Measurements from ENCODE around the gene CPNE8. TPM values are rescaled to one million over a fixed set of nuclear protein-coding genes. Genes with fewer than 3 reads are reported as not detected.

CPNE8 gene
- total and polyA plus RNA-seq, 2 of the 4 experiments (the other 2 are of a cell fraction): not detected

GRCh38 chr12:38775457-38775856 is 129.9 kb downstream of the CPNE8 start:
- POLR2A ChIA-PET (ENCODE audit: unreplicated experiment): no interaction called here
- H3K4me2 ChIP-seq (ENCODE audit: low read depth, low read length): no peak overlapping the region
- H2BK15ac ChIP-seq (ENCODE audit: low read depth, low read length): no peak overlapping the region
- H4K20me1 ChIP-seq (ENCODE audit: insufficient read depth, low read length): no peaks in the 10 kb centered on the region
- H3K4ac ChIP-seq (ENCODE audit: low read depth, low read length): no peak overlapping the region
- dilution Hi-C loops (cut with HindIII; ENCODE audit: low sequenced_read_pairs, unreplicated experiment): no loop called here
- no peak overlapping the region for H3K9ac ChIP-seq (ENCODE audit: low read depth, low read length)
- no peaks in the 10 kb centered on the region for H3K36me3 ChIP-seq (ENCODE audit: control insufficient read depth, insufficient read depth, low read length)
- no peak overlapping the region for H2AK5ac ChIP-seq (ENCODE audit: low read depth, low read length)
- no peak overlapping the region for H2BK5ac ChIP-seq (ENCODE audit: low read depth, low read length, poor library complexity, severe bottlenecking)
- no peak for TF ChIP-seq POLR2A (IDR thresholded peaks at IDR 0.05; ENCODE audit: low read depth, low read length)
- no peak for TF ChIP-seq RCOR1 (IDR thresholded peaks at IDR 0.05; ENCODE audit: insufficient replicate concordance, low read length)
- TF ChIP-seq MAFK (IDR thresholded peaks at IDR 0.05; ENCODE audit: low read depth, low read length): no peak
- TF ChIP-seq CEBPB (IDR thresholded peaks at IDR 0.05; ENCODE audit: low read depth, low read length): no peak
- TF ChIP-seq BHLHE40 (IDR thresholded peaks at IDR 0.05; ENCODE audit: low read depth, low read length): no peak
- TF ChIP-seq MXI1 (IDR thresholded peaks at IDR 0.05; ENCODE audit: borderline replicate concordance, low read depth, low read length): no peak
- TF ChIP-seq, protein P1, sequence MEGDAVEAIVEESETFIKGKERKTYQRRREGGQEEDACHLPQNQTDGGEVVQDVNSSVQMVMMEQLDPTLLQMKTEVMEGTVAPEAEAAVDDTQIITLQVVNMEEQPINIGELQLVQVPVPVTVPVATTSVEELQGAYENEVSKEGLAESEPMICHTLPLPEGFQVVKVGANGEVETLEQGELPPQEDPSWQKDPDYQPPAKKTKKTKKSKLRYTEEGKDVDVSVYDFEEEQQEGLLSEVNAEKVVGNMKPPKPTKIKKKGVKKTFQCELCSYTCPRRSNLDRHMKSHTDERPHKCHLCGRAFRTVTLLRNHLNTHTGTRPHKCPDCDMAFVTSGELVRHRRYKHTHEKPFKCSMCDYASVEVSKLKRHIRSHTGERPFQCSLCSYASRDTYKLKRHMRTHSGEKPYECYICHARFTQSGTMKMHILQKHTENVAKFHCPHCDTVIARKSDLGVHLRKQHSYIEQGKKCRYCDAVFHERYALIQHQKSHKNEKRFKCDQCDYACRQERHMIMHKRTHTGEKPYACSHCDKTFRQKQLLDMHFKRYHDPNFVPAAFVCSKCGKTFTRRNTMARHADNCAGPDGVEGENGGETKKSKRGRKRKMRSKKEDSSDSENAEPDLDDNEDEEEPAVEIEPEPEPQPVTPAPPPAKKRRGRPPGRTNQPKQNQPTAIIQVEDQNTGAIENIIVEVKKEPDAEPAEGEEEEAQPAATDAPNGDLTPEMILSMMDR (conservative IDR thresholded peaks at IDR 0.05; ENCODE audit: low read depth, low read length): no peak
- TF ChIP-seq, protein P2, sequence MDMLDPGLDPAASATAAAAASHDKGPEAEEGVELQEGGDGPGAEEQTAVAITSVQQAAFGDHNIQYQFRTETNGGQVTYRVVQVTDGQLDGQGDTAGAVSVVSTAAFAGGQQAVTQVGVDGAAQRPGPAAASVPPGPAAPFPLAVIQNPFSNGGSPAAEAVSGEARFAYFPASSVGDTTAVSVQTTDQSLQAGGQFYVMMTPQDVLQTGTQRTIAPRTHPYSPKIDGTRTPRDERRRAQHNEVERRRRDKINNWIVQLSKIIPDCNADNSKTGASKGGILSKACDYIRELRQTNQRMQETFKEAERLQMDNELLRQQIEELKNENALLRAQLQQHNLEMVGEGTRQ (IDR thresholded peaks at IDR 0.05; ENCODE audit: low read depth, low read length): no peak
- TF ChIP-seq RFX5 (IDR thresholded peaks at IDR 0.05; ENCODE audit: low read depth, low read length): no peak
- no peak for TF ChIP-seq RAD21 (IDR thresholded peaks at IDR 0.05; ENCODE audit: low read length)
- no peak for TF ChIP-seq ELK1 (IDR thresholded peaks at IDR 0.05; ENCODE audit: borderline replicate concordance, low read depth, low read length)
- TF ChIP-seq SMC3 (IDR thresholded peaks at IDR 0.05; ENCODE audit: low read depth, low read length): no peak
- TF ChIP-seq NFE2L2 (IDR thresholded peaks at IDR 0.05; ENCODE audit: low read depth, low read length): no peak
- TF ChIP-seq CHD1 (IDR thresholded peaks at IDR 0.05; ENCODE audit: low read depth, low read length): no peak
- no peak for TF ChIP-seq MAZ (IDR thresholded peaks at IDR 0.05; ENCODE audit: borderline replicate concordance, low read depth, low read length)
- TF ChIP-seq FOS (IDR thresholded peaks at IDR 0.05; ENCODE audit: low read depth, low read length): no peak
- H4K8ac ChIP-seq (ENCODE audit: low read depth in 2 of 2, low read length in 2 of 2): no peak overlapping the region
- no TSS peak for BruUV-seq (replicated peaks)
- no peak overlapping the region for H3K18ac ChIP-seq (ENCODE audit: low read depth, low read length)
- CTCF ChIA-PET: no interaction called here
- no peak overlapping the region for H4K5ac ChIP-seq (ENCODE audit: low read depth, low read length)
- H2AFZ ChIP-seq (replicated peaks; ENCODE audit: low read length, poor library complexity): no peak overlapping the region
- no peak overlapping the region for H4K91ac ChIP-seq (ENCODE audit: insufficient read depth, low read depth, low read length)
- H2BK120ac ChIP-seq (ENCODE audit: low read depth, low read length): no peak overlapping the region
- no peak overlapping the region for H3K27ac ChIP-seq (ENCODE audit: insufficient read depth, low read length)
- intact Hi-C loops (cut with micrococcal nuclease): no loop called here
- no peaks in the 10 kb centered on the region for H3K4me1 ChIP-seq (ENCODE audit: control insufficient read depth, insufficient read depth, low read length)
- peaks cover 6% of the 10 kb centered on the region for H3K9me3 ChIP-seq (ENCODE audit: control insufficient read depth, insufficient read depth, low read length)
- H2AK9ac ChIP-seq (replicated peaks; ENCODE audit: low read depth, low read length, poor library complexity): no peak overlapping the region
- no peak overlapping the region for H3K23ac ChIP-seq (ENCODE audit: low read depth, low read length)
- ATAC-seq (ENCODE audit: low read depth): no peak
- no peak overlapping the region for H3K14ac ChIP-seq (replicated peaks; ENCODE audit: low read depth, low read length)
- H3K27me3 ChIP-seq (ENCODE audit: control insufficient read depth, insufficient read depth, low read length): no peaks in the 10 kb centered on the region
- no peak overlapping the region for H3K56ac ChIP-seq (ENCODE audit: extremely low read depth, insufficient read depth, low read length)
- no peaks in the 10 kb centered on the region for H3K9me1 ChIP-seq (ENCODE audit: insufficient read depth, low read length)
- no peak overlapping the region for H3K4me3 ChIP-seq (ENCODE audit: insufficient read depth, low read depth, low read length)
- no peaks in the 10 kb centered on the region for H3K79me1 ChIP-seq (ENCODE audit: low read depth in 1 of 2, low read length in 2 of 2)
- DNase-seq: no peak
- in situ Hi-C loops (cut with MboI; ENCODE audit: low sequenced_read_pairs): no loop called here
- no peak overlapping the region for H2BK20ac ChIP-seq (ENCODE audit: low read depth, low read length)
